HCT116 (cell line): Measurements from ENCODE around the gene CCNYL1. TPM values are rescaled to one million over a fixed set of nuclear protein-coding genes. Genes with fewer than 3 reads are reported as not detected.
"Not testable (repeated sequence)": the region's sequence is repeated elsewhere in the genome, so short reads cannot be mapped to it uniquely, and the experiment has no call there.

Source experiments
- ATAC-seq: fragments of 200-7000 bp; cut with Tn5 transposase; 2 replicates; pipeline ENCODE4 v1.9.1; 2020; ENCODE audit warnings: mild to moderate bottlenecking, moderate library complexity
- BruUV-seq: library from RNA; stranded (reverse); fragments of 400-500 nt; replicated peaks from 2 replicates; lab custom pipeline; 2021; lab: Mats Ljungman, UMichigan
- CTCF ChIA-PET: fragments of 300-600 bp; sonication (Branson Sonifier 250); formaldehyde crosslinking; loops from one replicate; lab custom pipeline; 2021; ENCODE audit warnings: antibody characterized with exemption; lab: Charles Lee
- POLR2A ChIA-PET: fragments of 300-600, 350-600 bp; sonication (Branson Sonifier 250); formaldehyde crosslinking; loops from one replicate; lab custom pipeline; 2021; ENCODE audit warnings: antibody characterized with exemption; lab: Charles Lee
- RAD21 ChIA-PET, 2 experiments: fragments of 300-600 bp; sonication (Branson Sonifier 250); formaldehyde crosslinking; loops; one replicate each; lab custom pipeline; 2023; ENCODE audit warnings: low total read pairs in 2 of 2; ENCODE audit not compliant: uncharacterized antibody in 2 of 2, unreplicated experiment in 2 of 2, low non-redundant PET in 1 of 2; lab: Charles Lee
- DNase-seq: peaks from one replicate; pipeline ENCODE4 v3.0.0-alpha.2; 2010; ENCODE audit warnings: low read depth, low spot score
- H2AFZ ChIP-seq: fragments of 200-600 bp; shearing (Covaris generic), sonication (generic); 2 replicates; pipeline ENCODE4 v1.6.1; 2017; ENCODE audit warnings: low read depth, mixed run types, mixed read lengths, antibody characterized with exemption, low read length; ENCODE audit not compliant: poor library complexity, severe bottlenecking
- H3K27ac ChIP-seq: 2 replicates; pipeline ENCODE4 v1.5.1; 2012; ENCODE audit warnings: low read depth, low read length
- H3K27me3 ChIP-seq: fragments of 200-600 bp; sonication (generic); 2 replicates; pipeline ENCODE4 v1.6.1; 2016; ENCODE audit warnings: mixed run types, low read length, mixed read lengths; ENCODE audit not compliant: insufficient read depth
- H3K36me3 ChIP-seq, 2 experiments: fragments of 200-500 bp in 1 of 2; fragments of 200-600 bp in 1 of 2; sonication (Bioruptor generic) in 1 of 2; sonication (generic) in 1 of 2; 2 replicates each; pipeline versions ENCODE4 v1.5.1 to v1.6.1; 2014 to 2016; ENCODE audit warnings: low read length in 2 of 2, inconsistent platforms in 1 of 2, mixed read lengths in 1 of 2, mixed run types in 1 of 2; ENCODE audit not compliant: insufficient read depth in 2 of 2, control insufficient read depth in 1 of 2
- H3K4me1 ChIP-seq, 2 experiments: fragments of 200-600 bp in 1 of 2; sonication (generic) in 1 of 2; 2 replicates each; pipeline versions ENCODE4 v1.5.1 to v1.6.1; 2012 to 2017; ENCODE audit warnings: low read length in 2 of 2, inconsistent platforms in 1 of 2, mild to moderate bottlenecking in 1 of 2, mixed read lengths in 1 of 2, mixed run types in 1 of 2, moderate library complexity in 1 of 2; ENCODE audit not compliant: insufficient read depth in 2 of 2, control insufficient read depth in 1 of 2
- H3K4me2 ChIP-seq: fragments of 200-600 bp; sonication (generic); 2 replicates; pipeline ENCODE4 v1.6.1; 2017; ENCODE audit warnings: mixed run types, low read length, mixed read lengths
- H3K4me3 ChIP-seq, 2 experiments: fragments of 200-600 bp in 1 of 2; sonication (generic) in 1 of 2; replicated peaks in 1 of 2; 2 replicates each; pipeline ENCODE4 v1.5.1; 2011 to 2016; ENCODE audit warnings: low read length in 2 of 2, control low read depth in 1 of 2, low read depth in 1 of 2, mild to moderate bottlenecking in 1 of 2, mixed read lengths in 1 of 2, mixed run types in 1 of 2
- H3K79me2 ChIP-seq: fragments of 200-600 bp; sonication (generic); 2 replicates; pipeline ENCODE4 v1.6.1; 2017; ENCODE audit warnings: mild to moderate bottlenecking, mixed run types, low read length, moderate library complexity, mixed read lengths; ENCODE audit not compliant: insufficient read depth
- H3K9ac ChIP-seq: fragments of 200-600 bp; sonication (generic); 2 replicates; pipeline ENCODE4 v1.6.1; 2016; ENCODE audit warnings: low read length, mixed read lengths
- H3K9me2 ChIP-seq: fragments of 200-600 bp; sonication (generic), shearing (Covaris generic); 2 replicates; pipeline ENCODE4 v1.6.1; 2017; ENCODE audit warnings: mixed run types, mild to moderate bottlenecking, moderate library complexity; ENCODE audit not compliant: insufficient read depth
- H3K9me3 ChIP-seq, 2 experiments: fragments of 200-500 bp in 1 of 2; fragments of 200-600 bp in 1 of 2; sonication (Bioruptor generic) in 1 of 2; sonication (generic) in 1 of 2; 2 replicates each; pipeline ENCODE4 v1.6.1; 2014 to 2017; ENCODE audit warnings: low read length in 2 of 2, mixed read lengths in 2 of 2, inconsistent platforms in 1 of 2, low read depth in 1 of 2, mild to moderate bottlenecking in 1 of 2, mixed run types in 1 of 2, moderate library complexity in 1 of 2; ENCODE audit not compliant: control insufficient read depth in 1 of 2, insufficient read depth in 1 of 2
- H4K20me1 ChIP-seq: fragments of 200-600 bp; sonication (generic), shearing (Covaris generic); 2 replicates; pipeline ENCODE4 v1.6.1; 2017; ENCODE audit warnings: mixed run types, mild to moderate bottlenecking, moderate library complexity; ENCODE audit not compliant: insufficient read depth
- CBX3 ChIP-seq: IDR thresholded peaks from 2 replicates; pipeline ENCODE4 v1.6.1; 2012; ENCODE audit warnings: low read depth
- CTCF ChIP-seq, 3 experiments: fragments of 200-600 bp in 1 of 3; sonication (generic) in 1 of 3; IDR thresholded peaks in 2 of 3; conservative IDR thresholded peaks in 1 of 3; 2 replicates each; pipeline ENCODE4 v1.5.1; 2012 to 2017; ENCODE audit warnings: low read depth in 2 of 3, low read length in 2 of 3, antibody characterized with exemption in 1 of 3, borderline replicate concordance in 1 of 3, control low read depth in 1 of 3, mild to moderate bottlenecking in 1 of 3, mixed read lengths in 1 of 3, mixed run types in 1 of 3, moderate library complexity in 1 of 3; ENCODE audit not compliant: insufficient read depth in 1 of 3
- EZH2 ChIP-seq: fragments of 200-600 bp; sonication (generic); IDR thresholded peaks from 2 replicates; pipeline ENCODE4 v1.6.1; 2017; ENCODE audit warnings: antibody characterized with exemption, mixed run types
- EZH2phosphoT487 ChIP-seq: fragments of 200-600 bp; IDR thresholded peaks from 2 replicates; pipeline ENCODE4 v1.6.1; 2018; ENCODE audit warnings: antibody characterized with exemption, borderline replicate concordance
- FOSL1 ChIP-seq: IDR thresholded peaks from 2 replicates; pipeline ENCODE4 v1.6.1; 2012; ENCODE audit warnings: low read depth
- MAX ChIP-seq: IDR thresholded peaks from 2 replicates; pipeline ENCODE4 v1.6.1; 2012
- POLR2AphosphoS5 ChIP-seq: IDR thresholded peaks from 2 replicates; pipeline ENCODE4 v1.6.1; 2011; ENCODE audit warnings: mild to moderate bottlenecking, low read depth, low read length, moderate library complexity
- intact Hi-C: fragments of 100-400 bp; cut with micrococcal nuclease; formaldehyde crosslinking; loops from 2 replicates; pipeline ENCODE4 v1.10.0; 2022
- total RNA-seq: library from RNA; stranded (reverse); gene quantifications from one replicate; pipeline ENCODE4 v1.2.1, GENCODE V29; 2021; ENCODE audit not compliant: unreplicated experiment

Gene CCNYL1
- total RNA-seq, 1 experiment from 2014 or later: 14.9 TPM

- Histone ChIP-seq H3K4me2 (no peak overlapping the region), H4K20me1 (no peaks in the 10 kb centered on the region), H3K27me3 (no peaks in the 10 kb centered on the region), H3K4me1 (no peaks in the 10 kb centered on the region), H3K9me2 (no peaks in the 10 kb centered on the region), H2AFZ (no peak overlapping the region), H3K9me3 (no peaks in the 10 kb centered on the region), H3K4me3 (no peak overlapping the region), H3K9ac (no peak overlapping the region), H3K79me2 (no peaks in the 10 kb centered on the region), H3K36me3 (0 out of 4 replicates have a peak, but pooled peaks cover 0 to 5% of the 10 kb centered on the region in 2 experiments), H3K27ac (no peak overlapping the region)
- BruUV-seq: no TSS peak
- POLR2A ChIA-PET: no interaction called here
- CTCF ChIA-PET: interaction anchor here (1.4 kb wide), 1 partner anchor 16 kb away, joined by 3 read pairs; no protein-coding TSS in a partner anchor
- RAD21 ChIA-PET: no interaction called here
- DNase-seq (no peak), ATAC-seq (no peak)
- intact Hi-C loops: no loop called here
- no peak for TF ChIP-seq POLR2AphosphoS5
- no peak for TF ChIP-seq CTCF (IDR thresholded peaks at IDR 0.05 in 2 of 3, conservative IDR thresholded peaks at IDR 0.05 in 1 of 3; ENCODE audit: borderline replicate concordance in 1 of 3, insufficient read depth in 1 of 3, low read depth in 2 of 3, low read length in 2 of 3)
- no peak for TF ChIP-seq CBX3
- no peak for TF ChIP-seq MAX
- TF ChIP-seq EZH2: no peak
- no peak for TF ChIP-seq FOSL1
- TF ChIP-seq EZH2phosphoT487: no peak
Measured at GRCh38 chr2:207750876-207751275, 39.4 kb downstream of the CCNYL1 start.

GRCh38 chr2:207753688-207754087, 42.2 kb downstream of the CCNYL1 start:
- H3K79me2 ChIP-seq, ATAC-seq, intact Hi-C loops, H3K36me3 ChIP-seq, H3K27me3 ChIP-seq, RAD21 ChIA-PET, DNase-seq, H3K4me3 ChIP-seq, H3K9ac ChIP-seq, H3K27ac ChIP-seq, H3K9me3 ChIP-seq, H3K9me2 ChIP-seq, H3K4me1 ChIP-seq, H2AFZ ChIP-seq, CTCF ChIA-PET, H4K20me1 ChIP-seq, POLR2A ChIA-PET, H3K4me2 ChIP-seq: not testable (repeated sequence)
- BruUV-seq: TSS peak; percentile 14
